Keratinocyte (primary cell): ENCODE data around the gene STX16.

ENCODE experiments used
- CTCF ChIP-seq, 3 experiments: IDR thresholded peaks in 1 of 3; conservative IDR thresholded peaks in 1 of 3; optimal IDR thresholded peaks in 1 of 3; 2 replicates in 2 of 3; 3 replicates in 1 of 3; pipeline versions ENCODE3 to v1.5.1; 2011; ENCODE audit warnings: low read length in 3 of 3, mild to moderate bottlenecking in 3 of 3, moderate library complexity in 2 of 3, control low read depth in 1 of 3, inconsistent platforms in 1 of 3; ENCODE audit not compliant: insufficient read depth in 2 of 3; ENCODE audit errors: extremely low read depth in 1 of 3
- EZH2 ChIP-seq: IDR thresholded peaks from one replicate; pipeline ENCODE4 v1.6.1; 2012; ENCODE audit warnings: inconsistent platforms, mild to moderate bottlenecking, low read length, moderate library complexity

- no peak for TF ChIP-seq EZH2
- no peak for TF ChIP-seq CTCF (optimal IDR thresholded peaks at IDR 0.05 in 1 of 3, IDR thresholded peaks at IDR 0.05 in 1 of 3, conservative IDR thresholded peaks at IDR 0.05 in 1 of 3; ENCODE audit: extremely low read depth in 1 of 3, insufficient read depth in 2 of 3, low read length in 3 of 3)
These were observed 6.9 kb downstream of the STX16 start for GRCh38 chr20:58657986-58658385.
